GM18517 (cell line): ENCODE results near the gene ZNF880.
A peak's percentile ranks its signal among the peaks of the same experiment; 100 is the strongest.
"Not testable (repeated sequence)": the region's sequence is repeated elsewhere in the genome, so short reads cannot be mapped to it uniquely, and the experiment has no call there.

Experiments used
- ATAC-seq: cut with Tn5 transposase; IDR thresholded peaks from one replicate; pipeline ENCODE4 v1.9.1; 2021; ENCODE audit warnings: mild to moderate bottlenecking, moderate library complexity; ENCODE audit not compliant: unreplicated experiment

The ZNF880 gene

DNA sequence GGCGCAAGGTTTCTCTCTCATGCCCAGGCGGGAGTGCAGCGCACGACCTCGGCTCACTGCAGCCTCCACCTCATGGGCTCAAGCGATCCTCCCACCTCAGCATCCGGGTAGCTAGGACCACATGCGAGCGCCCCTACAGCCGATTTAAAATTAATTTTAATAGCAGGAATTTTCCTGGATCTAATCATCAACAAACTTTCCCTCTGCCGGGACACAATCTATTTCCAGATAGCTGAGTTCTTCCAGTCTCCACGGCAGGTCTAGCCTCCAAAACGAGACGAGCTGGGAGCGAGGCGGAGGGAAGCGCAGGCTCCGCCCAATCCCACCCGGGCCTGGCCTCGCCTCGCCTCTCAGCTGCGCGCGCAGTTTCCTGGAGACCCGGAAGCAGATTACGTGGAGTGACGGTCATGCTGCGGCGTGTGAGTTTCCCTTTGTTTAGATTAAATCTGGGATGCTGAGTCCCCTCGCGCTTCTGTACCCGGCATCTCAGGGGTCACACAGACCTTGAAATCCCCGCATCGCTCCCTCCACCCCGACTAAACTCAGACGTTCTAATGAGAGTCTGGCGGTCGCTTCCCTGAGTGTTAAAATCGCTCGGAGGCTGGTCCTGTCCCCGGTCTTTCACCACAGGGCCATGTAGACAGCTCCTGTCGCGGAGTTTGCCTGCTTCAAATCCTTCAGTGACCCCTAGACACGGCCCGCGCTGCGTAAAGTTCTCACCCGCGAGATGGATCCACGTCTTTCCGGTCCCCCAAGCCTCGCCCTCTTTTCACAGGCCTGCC lies at the start of gene ZNF880:
TSS of gene ZNF880 (plus strand) at position 365 of the 782 bp plus-strand sequence. CDS start at position 408, 43 bp downstream.
- no peak for ATAC-seq

DNA sequence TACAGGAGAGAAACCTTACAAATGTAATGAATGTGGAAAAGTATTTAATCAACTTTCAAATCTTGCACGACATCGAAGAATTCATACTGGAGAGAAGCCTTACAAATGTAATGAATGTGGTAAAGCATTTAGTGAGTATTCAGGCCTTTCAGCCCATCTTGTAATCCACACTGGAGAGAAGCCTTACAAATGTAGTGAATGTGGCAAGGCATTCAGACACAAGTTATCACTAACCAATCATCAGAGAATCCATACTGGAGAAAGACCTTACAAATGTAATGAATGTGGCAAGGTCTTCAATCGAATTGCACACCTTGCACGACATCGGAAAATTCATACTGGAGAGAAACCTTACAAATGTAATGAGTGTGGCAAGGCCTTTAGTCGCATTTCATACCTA lies 47.3 kb upstream of the ZNF880 start:
- ATAC-seq: no peak

DNA sequence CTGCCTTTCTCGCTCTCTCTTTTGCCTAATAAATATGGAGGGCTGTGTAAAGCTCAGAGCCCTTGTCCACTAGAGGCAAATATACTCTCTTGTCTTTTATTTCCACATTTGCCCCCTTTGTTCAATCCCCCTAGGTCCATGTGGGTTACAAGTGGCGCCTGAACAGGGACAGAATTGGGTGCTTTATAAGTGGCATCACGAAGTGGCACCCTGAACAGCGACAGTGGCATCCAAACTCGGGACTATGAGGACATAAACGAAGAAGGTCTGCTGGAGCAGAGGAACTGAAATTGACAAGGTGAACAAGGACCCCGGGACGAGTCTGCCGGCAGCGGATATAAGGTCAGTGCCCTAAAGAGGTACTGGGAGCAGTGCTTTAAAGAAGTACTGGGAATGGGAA lies 38.0 kb upstream of the ZNF880 start:
- ATAC-seq: no peak

DNA sequence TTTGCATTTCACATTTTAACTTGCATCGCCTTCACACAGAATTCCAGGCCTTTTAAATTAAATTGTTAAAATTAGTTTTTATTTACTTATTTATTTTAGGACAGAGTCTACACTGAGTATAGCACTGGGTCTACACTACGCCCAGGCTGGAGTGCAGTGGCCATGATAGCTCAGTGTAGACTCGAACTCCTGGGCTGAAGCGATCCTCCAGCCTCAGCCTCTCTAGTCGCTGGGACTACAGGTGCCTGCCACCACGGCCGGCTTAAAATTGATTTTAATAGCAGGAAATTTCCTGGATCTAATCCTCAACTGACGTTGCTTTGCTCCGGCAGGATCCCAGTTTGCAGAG lies 34.0 kb upstream of the ZNF880 start:
- ATAC-seq: no peak

DNA sequence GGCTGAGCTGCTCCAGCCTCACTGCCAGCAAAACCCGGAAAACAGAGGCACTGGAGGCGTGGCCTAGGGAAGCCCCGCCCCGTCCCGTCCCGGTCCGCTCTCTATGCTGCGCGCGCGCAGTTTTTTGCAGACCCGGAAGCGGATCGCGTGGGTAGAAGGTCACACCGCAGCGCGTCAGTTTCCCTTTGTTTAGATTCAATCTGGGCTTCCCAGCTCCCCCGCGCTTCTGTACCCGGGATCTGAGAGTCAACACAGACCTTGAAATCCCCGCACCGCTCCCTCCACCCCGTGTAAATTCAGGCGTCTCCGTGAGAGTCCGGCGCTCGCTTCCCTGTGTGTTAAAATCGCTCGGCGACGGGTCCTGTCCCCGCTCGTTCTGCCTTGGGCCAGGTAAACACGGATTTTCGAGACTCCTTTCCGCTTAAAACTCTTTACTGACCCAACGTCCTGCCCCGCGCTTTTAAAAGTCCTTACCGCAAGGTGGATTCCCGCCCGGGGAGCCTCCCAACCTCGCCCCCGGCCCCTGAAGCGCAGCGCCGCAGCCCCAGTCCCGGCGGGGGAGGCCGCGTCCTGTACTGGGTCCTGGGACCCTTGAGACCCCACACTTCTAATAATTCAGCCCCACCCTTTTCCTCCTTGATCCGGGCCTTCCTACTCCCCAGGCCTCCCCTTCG lies 33.5 kb upstream of the ZNF880 start, which contains the start of gene ZNF610:
TSS of gene ZNF610 (plus strand) at position 127 of the 674 bp plus-strand sequence. CDS start 12,930 bp downstream, outside the sequence.
- no peak for ATAC-seq

DNA sequence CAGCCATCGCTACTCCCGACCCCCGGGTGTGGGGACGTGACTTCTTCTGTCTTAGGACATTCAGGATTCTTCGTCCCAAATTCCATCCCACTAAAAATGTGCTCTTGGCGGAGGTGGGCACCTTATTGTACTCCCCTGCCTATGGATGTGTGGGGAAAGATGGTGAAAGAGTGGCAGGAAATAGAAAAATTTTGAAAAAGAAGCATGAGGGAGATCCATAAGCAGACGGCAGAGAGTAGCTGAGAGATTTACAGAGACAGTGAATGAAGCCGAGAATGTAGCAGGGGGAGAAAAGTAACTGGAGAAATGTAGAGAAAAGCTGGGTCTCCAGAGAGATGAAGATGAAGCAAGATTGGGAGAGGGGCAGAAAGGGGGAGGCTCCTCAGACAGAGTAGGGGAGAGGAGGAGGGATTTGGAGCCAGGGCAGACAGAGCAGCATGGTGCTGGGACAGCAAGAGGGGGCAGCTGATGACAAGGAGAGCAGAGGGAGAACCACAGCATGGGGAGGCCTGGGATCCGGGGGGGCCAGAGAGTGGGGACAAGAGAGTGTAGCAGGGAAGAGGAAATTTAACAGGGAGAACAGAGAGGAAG lies 32.8 kb upstream of the ZNF880 start:
- no peak for ATAC-seq

DNA sequence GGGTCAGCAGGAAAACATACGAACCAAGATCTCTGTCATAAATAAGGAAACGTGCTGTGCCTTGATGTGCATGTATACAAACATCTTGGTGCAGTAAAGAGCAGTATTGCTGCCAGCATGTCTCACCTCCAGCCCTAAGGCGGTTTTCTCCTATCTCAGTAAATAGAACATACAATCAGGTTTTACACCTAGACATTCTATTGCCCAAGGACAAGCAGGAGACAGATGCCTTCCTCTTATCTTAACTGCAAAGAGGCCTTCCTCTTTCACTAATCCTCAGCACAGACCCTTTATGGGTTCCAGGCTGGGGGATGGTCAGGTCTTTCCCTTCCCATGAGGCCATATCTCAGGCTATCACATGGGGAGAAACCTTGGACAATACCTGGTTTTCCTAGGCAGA lies 30.7 kb upstream of the ZNF880 start:
- not testable (repeated sequence) for ATAC-seq

DNA sequence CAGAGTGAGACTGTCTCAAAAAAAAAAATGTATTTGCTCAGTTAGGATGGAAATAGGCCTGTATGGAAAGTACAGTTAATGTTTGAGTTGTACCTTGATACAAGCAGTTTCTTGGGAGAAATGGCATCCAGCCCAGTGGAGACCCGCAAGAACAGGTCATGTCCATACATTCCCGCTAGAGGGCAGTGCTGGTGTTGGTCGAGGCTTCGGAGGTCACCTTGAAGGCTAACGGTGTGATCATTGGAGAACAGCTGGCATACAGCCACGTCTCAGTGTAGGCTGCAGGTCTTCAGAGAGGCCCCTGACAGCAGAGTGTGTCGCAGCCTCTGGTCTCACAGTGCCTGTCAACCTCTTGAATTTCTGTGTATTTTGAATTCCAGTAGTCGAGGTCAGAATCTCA lies 26.2 kb upstream of the ZNF880 start:
- ATAC-seq: no peak

DNA sequence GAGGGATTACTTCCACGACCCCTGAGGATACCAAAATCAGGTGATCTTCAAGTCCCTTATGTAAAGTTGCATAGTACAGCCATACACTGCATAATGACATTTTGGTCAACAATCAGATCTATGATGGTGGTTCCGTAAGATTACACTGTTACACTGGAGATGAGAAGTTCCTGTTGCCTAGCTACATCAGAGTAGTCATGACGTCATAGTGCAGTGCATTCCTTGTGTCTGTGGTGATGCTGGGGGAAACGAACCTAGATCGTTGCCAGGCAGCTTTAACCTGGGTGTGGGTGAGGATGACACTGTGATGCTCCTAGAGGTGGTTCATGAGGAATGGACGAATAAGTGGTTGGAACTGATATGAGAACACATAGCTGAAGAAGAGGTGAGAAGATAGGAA lies 24.6 kb upstream of the ZNF880 start:
- ATAC-seq: no peak

DNA sequence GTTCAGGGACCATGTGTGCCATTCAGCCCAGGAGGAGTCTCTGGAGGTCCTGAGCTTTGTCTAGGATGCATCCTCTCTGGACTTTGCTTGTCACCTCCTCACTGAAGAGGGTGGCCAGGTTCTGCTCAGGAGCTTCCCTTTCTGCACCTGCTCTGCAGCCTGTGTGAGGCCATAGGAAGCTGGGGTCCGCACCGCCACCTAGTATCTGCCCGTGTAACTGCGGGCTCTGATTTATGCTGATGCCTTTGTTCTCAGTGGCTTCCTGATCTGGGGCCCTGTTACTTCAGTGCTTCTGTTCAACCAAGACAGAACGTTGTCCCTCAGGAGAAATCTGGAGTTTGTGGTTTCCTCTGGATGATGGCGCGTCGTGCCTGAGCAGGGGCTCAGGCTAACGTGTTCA lies 18.2 kb upstream of the ZNF880 start:
- no peak for ATAC-seq

DNA sequence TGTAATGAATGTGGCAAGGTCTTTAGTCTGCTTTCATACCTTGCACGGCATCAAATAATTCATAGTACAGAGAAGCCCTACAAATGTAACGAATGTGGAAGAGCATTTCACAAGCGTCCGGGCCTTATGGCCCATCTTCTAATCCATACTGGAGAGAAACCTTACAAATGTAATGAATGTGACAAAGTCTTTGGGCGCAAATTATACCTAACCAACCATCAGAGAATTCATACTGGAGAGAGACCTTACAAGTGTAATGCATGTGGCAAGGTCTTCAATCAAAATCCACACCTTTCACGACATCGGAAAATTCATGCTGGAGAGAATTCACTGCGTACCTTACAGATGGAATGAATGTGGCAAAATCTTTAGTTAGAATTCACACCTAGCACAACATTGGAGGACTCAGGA lies 3.3 kb upstream of the ZNF880 start:
- no peak for ATAC-seq

DNA sequence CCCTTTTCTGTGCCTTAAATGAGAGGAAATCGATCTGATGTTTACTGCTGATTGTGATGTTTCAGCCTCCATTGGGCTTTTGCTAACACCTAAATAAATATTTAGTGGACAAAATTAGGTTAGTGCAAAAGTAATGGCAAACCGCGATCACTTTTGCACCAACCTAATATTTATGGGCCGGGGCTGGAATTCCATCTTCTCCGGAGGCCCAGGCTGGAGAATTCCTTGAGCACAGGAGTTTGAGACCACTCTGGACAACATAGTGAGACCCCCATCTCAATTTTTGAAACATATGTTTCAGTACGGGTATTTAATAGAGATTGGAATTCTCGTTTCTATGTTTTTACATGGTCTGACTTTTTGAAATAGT lies 603 bp downstream of the ZNF880 start:
- ATAC-seq: no peak

DNA sequence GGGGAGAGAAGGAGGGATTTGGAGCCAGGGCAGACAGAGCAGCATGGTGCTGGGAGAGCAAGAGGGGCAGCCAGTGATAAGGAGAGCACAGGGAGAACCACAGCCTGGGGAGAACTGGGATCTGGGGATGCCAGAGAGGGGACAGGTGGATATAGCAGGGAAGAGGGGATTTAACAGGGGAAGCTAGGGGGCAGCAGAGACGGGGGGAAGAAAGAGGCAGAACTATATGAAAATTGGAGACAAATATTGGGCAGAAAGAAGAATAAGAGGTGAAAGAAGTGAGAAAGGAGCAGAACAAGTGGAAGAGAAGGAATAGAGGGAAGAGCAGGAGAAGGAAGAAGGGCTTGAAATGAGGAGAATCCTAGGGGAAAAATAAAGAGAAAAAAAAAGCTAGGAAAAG lies 21.4 kb downstream of the ZNF880 start:
- ATAC-seq: no peak

DNA sequence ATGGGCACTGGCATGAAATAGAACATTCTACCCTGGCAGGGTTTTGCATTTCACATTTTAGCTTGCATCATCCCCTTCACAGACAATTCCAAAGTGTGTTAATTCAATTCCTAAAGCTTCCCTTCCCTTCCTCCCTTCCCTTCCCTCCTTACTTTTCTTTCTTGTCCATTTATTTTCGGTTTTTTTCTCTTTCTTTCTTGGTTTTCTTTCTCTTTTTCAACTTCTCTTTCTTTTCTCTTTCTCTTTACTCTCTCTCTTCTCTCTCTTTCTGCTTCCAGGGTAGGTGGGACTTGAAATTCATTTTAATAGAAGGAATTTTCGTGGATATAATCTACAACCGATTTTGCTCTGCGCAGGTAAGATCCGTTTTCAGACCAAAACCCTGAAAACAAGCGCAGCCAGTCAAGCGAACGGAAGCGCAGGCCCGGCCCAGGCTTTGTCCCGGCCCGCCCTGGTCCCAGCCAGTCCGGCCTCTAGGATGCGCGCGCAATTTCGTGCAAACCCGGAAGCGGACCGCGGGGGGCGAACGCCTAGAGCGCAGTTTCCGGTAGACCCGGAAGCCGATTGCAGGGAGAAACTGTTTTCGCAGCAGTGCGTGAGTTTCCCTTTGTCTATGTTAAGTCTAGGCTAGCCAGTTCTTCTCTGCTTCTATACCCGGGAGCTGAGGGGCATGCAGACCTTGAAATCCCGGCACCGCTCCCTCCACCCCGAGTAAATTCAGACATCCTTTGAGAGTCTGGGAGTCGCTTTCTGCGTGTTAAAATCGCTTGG lies 27.8 kb downstream of the ZNF880 start, which contains the start of gene ZNF528:
TSS of gene ZNF528 (plus strand) at position 540 of the 771 bp plus-strand sequence. CDS start 4,165 bp downstream, outside the sequence.
- ATAC-seq: peak; percentile 70

DNA sequence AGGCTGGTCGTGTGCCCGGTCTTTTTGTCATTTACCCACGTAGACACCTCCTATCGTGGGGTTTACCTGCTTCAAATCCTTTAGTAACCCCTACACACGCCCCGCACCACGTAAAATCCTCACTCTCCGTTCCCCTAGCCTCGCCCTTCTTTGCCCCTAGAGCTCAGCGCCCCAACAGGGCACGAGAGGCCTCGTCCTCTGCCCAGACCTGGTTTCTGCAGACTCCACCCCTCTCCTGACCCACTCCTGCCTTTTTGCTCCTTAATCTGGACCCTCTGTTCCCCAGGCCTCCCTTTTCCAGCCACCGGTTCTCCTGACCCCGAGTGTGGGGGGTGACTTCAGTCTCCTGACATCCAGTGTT lies 28.3 kb downstream of the ZNF880 start:
- no peak for ATAC-seq

DNA sequence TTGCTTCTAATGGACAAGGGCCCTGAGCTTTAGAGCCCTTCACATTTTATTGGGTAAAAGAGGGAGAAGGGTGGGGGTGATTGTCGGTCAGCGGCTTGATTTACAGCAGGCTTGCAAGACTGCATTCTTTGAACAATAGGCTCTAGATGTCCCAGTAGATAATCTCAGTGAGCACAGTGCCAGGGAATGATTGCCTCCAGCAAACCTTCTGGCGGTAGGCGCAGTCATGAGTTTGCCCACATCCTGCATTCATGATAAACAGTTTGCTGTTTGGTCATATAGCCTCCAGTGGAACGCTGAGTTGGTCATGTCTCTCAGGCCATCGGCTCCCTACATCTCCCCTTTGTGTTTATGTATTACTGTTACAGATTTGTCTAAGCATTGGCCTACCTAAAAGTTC lies 40.6 kb downstream of the ZNF880 start:
- no peak for ATAC-seq

DNA sequence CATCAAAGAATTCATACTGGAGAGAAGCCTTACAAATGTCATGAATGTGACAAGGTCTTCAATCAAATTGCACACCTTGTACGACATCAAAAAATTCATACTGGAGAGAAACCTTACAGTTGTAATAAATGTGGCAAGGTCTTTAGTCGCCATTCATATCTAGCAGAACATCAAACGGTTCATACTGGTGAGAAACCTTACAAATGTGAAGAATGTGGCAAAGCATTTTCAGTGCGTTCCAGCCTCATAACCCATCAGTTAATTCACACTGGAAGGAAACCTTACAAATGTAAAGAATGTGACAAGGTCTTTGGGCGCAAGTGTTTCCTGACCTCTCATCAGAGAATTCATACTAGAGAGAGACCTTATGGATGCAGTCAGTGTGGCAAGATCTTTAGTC lies 46.0 kb downstream of the ZNF880 start:
- no peak for ATAC-seq

DNA sequence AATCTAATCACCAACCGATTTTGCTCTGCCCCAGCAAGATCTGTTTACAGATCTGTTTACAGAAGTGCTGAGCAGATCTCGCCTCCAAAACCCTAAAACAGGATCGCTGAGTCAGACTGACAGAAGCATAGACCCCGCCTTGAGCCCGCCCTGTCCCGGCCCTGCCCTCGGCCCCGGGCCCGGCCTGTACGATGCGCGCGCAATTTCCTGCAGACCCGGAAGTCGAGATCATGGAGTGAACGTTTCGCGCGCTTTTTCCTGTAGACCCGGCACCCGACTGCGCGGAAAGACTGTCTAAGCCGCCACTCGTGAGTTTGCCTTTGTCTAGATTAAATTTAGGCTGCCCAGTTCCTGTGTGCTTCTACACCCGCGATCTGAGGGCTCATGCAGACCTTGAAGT lies 59.2 kb downstream of the ZNF880 start, which contains the start of gene ZNF534:
TSS of gene ZNF534 (plus strand) at position 212 of the 400 bp plus-strand sequence. CDS start 2,327 bp downstream, outside the sequence.
- no peak for ATAC-seq
